Prostate gland (tissue), 2 donors: ENCODE measurements around the gene GNA14.

Experiments used
- POLR2A ChIP-seq: fragments of 450-650 bp; IDR thresholded peaks from one replicate; pipeline ENCODE4 v1.6.1; 2016; ENCODE audit warnings: antibody characterized with exemption, mild to moderate bottlenecking
- POLR2AphosphoS5 ChIP-seq: sonication (generic); formaldehyde crosslinking; IDR thresholded peaks from one replicate; pipeline ENCODE4 v1.6.1; 2017; ENCODE audit warnings: antibody characterized with exemption
- TF ChIP-seq, protein P1 (sequence below), 4 experiments: fragments of 200-600 bp in 2 of 4; fragments of 450-650 bp in 2 of 4; sonication (generic) in 2 of 4; IDR thresholded peaks; 1 replicate in 3 of 4; 2 replicates in 1 of 4; pipeline ENCODE4 v1.5.1; 2016 to 2019; ENCODE audit warnings: antibody characterized with exemption in 4 of 4, mild to moderate bottlenecking in 2 of 4, moderate library complexity in 2 of 4

DNA sequence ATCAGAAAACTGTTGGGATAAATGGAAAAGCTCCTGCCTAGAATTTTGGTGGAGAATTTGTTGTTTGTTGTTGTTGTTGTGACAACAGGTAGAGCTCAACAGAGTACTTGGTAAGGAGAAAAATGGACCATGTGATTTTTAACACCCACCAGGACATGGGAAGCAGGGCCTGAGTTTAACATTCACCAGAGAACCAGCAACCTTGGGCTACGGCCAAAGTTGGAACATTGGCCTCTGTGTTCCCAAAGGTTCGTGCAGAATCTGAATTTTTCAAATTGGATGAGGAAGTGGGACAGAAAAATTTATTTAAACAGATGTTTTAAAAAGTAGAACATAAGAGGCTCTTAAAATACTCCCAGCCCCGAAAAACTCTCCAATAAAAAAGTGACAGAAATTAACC, 127.0 kb downstream of the GNA14 start:
- TF ChIP-seq, protein P1, sequence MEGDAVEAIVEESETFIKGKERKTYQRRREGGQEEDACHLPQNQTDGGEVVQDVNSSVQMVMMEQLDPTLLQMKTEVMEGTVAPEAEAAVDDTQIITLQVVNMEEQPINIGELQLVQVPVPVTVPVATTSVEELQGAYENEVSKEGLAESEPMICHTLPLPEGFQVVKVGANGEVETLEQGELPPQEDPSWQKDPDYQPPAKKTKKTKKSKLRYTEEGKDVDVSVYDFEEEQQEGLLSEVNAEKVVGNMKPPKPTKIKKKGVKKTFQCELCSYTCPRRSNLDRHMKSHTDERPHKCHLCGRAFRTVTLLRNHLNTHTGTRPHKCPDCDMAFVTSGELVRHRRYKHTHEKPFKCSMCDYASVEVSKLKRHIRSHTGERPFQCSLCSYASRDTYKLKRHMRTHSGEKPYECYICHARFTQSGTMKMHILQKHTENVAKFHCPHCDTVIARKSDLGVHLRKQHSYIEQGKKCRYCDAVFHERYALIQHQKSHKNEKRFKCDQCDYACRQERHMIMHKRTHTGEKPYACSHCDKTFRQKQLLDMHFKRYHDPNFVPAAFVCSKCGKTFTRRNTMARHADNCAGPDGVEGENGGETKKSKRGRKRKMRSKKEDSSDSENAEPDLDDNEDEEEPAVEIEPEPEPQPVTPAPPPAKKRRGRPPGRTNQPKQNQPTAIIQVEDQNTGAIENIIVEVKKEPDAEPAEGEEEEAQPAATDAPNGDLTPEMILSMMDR (IDR thresholded peaks at IDR 0.05), result no peak
- no peak for TF ChIP-seq POLR2A
- TF ChIP-seq POLR2AphosphoS5, result no peak
